ENCODE measurements around the gene SET. TPM values are rescaled to one million over a fixed set of nuclear protein-coding genes. Genes with fewer than 3 reads are reported as not detected.

Gene SET
- total RNA-seq, 4 donors from 2014 or later: 112 to 226 (median 139) TPM

- ATAC-seq (ENCODE audit: low FRiP score) (peak; percentile 84), DNase-seq (ENCODE audit: low spot score) (peak; percentile 46)
- TF ChIP-seq CTCF (IDR thresholded peaks at IDR 0.05): no peak
Measured at GRCh38 chr9:128733256-128733655, 44.2 kb downstream of the SET start.

- ATAC-seq (ENCODE audit: low FRiP score): no peak
- TF ChIP-seq CTCF (IDR thresholded peaks at IDR 0.05): no peak
- DNase-seq (ENCODE audit: low spot score): no peak
Measured at GRCh38 chr9:128735373-128735772, 46.4 kb downstream of the SET start.

- no peak for TF ChIP-seq CTCF (IDR thresholded peaks at IDR 0.05)
- ATAC-seq (ENCODE audit: low FRiP score) (no peak), DNase-seq (ENCODE audit: low spot score) (no peak)
Measured at GRCh38 chr9:128742401-128742800, 53.4 kb downstream of the SET start.

- ATAC-seq (ENCODE audit: low FRiP score) (no peak), DNase-seq (ENCODE audit: low spot score) (no peak)
- TF ChIP-seq CTCF (IDR thresholded peaks at IDR 0.05): no peak
Measured at GRCh38 chr9:128743421-128743820, 54.4 kb downstream of the SET start.

Small RNA genes within 50 kb of the gene (small RNA-seq; reads per million reads assigned to genes)
- gene RF00017 (not detected), gene RN7SL560P (not detected)

Other genes with a start within 250 kb of the SET start
- 10 to 100 TPM; 16.8 to 27.1 (median 20.8) TPM for gene ODF2, start 233.2 kb upstream of the SET start, total RNA-seq
- gene GLE1, start 184.5 kb upstream of the SET start, total RNA-seq: 10 to 100 TPM; 13.0 to 22.4 (median 19.9) TPM
- 100 to 1,000 TPM; 231 to 381 (median 300) TPM for gene SPTAN1, start 136.6 kb upstream of the SET start, total RNA-seq
- gene DYNC2I2, start 32.4 kb upstream of the SET start, total RNA-seq: 10 to 100 TPM; 12.8 to 24.7 (median 21.3) TPM
- gene PKN3, start 13.3 kb downstream of the SET start, total RNA-seq: 10 to 100 TPM in 1 of 4 donors, 1 to 10 TPM in 3; 4.2 to 12.0 (median 7.5) TPM
- 10 to 100 TPM; 23.6 to 40.6 (median 30.8) TPM for gene ZDHHC12, start 34.9 kb downstream of the SET start, total RNA-seq
- 10 to 100 TPM; 20.9 to 43.1 (median 30.7) TPM for gene ZER1, start 82.7 kb downstream of the SET start, total RNA-seq
- 10 to 100 TPM; 12.1 to 21.4 (median 14.9) TPM for gene TBC1D13, start 98.0 kb downstream of the SET start, total RNA-seq
- 10 to 100 TPM; 14.1 to 29.9 (median 20.3) TPM for gene ENDOG, start 129.3 kb downstream of the SET start, total RNA-seq
- 10 to 100 TPM; 15.1 to 25.1 (median 21.2) TPM for gene SPOUT1, start 140.6 kb downstream of the SET start, total RNA-seq
- 1 to 10 TPM; 2.9 to 9.3 (median 4.1) TPM for gene KYAT1, start 192.7 kb downstream of the SET start, total RNA-seq
- gene LRRC8A, start 192.9 kb downstream of the SET start, total RNA-seq: 10 to 100 TPM; 37.8 to 67.1 (median 47.8) TPM
- gene PHYHD1, start 231.8 kb downstream of the SET start, total RNA-seq: 10 to 100 TPM; 14.4 to 43.8 (median 32.4) TPM